Astrocyte (in vitro differentiated cells and primary cell): ENCODE data around the gene DPH5.

ENCODE experiments used
- EZH2 ChIP-seq: IDR thresholded peaks from 2 replicates; pipeline ENCODE4 v1.6.1; 2012; ENCODE audit warnings: mild to moderate bottlenecking, low read length, inconsistent platforms; ENCODE audit not compliant: insufficient read depth
- TF ChIP-seq, protein P1 (sequence below): IDR thresholded peaks from 2 replicates; pipeline ENCODE4 v1.5.1; 2011; ENCODE audit warnings: low read depth, mild to moderate bottlenecking, inconsistent platforms, low read length, moderate library complexity; ENCODE audit not compliant: insufficient read depth

DNA sequence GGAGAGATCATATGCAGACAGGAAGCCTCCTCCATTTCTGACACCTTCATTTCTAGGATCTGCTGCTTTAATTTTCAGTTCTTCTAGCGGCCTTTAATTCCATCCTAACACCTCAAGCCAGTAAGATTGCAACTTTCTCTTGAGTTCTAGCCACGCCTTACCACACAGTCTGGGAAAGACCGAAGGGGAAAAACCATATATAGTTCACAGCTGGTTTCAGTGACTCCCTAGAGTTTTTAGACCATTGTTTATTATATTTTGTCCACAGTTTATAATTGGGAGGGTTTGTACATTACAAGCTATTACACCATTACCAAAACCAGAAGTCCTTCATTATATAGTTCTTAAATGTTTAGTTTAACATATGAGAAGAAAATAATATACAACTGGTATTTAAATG, 37.5 kb downstream of the DPH5 start:
- TF ChIP-seq, protein P1, sequence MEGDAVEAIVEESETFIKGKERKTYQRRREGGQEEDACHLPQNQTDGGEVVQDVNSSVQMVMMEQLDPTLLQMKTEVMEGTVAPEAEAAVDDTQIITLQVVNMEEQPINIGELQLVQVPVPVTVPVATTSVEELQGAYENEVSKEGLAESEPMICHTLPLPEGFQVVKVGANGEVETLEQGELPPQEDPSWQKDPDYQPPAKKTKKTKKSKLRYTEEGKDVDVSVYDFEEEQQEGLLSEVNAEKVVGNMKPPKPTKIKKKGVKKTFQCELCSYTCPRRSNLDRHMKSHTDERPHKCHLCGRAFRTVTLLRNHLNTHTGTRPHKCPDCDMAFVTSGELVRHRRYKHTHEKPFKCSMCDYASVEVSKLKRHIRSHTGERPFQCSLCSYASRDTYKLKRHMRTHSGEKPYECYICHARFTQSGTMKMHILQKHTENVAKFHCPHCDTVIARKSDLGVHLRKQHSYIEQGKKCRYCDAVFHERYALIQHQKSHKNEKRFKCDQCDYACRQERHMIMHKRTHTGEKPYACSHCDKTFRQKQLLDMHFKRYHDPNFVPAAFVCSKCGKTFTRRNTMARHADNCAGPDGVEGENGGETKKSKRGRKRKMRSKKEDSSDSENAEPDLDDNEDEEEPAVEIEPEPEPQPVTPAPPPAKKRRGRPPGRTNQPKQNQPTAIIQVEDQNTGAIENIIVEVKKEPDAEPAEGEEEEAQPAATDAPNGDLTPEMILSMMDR: no peak
- TF ChIP-seq EZH2: no peak
